Measurements from ENCODE around the gene B3GALNT2.

The B3GALNT2 gene

DNA sequence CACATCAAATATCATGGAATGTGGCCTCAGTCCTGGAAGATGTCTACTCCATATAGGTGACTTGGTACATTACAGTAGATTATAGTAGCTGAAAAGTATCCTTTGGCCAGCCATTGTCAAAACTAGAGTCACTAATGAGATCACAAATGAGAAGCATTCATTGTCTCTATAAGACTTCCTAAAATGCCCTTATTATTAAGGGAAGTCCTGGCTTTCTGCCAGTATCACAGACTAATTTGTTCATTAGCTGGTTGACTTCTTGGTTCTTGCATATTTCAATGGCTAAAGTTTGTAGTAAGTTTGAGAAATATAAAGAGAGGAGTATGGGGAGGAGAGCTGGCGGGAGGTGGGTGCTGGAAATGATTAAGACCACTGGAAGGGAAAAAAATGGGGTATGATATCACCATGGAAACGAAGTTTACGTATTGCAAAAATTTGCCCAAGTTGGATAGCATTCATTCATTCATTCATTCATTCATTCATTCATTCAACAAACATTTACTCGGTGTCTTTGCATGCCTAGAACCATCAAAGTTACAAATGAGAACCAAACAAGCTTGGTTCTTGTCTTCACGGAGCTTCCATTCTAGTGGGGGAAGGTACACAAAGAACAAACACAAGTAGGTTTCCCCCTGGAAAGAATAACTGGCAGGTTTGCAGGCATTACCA is 11.7 kb upstream of the B3GALNT2 start:
- Mint-ChIP-seq H3K36me3 (ENCODE audit: low read depth) (no peaks in the 10 kb centered on the region), H3K4me3 (no peak overlapping the region), H3K27me3 (ENCODE audit: low read depth) (peaks cover 14% of the 10 kb centered on the region), H3K4me1 (ENCODE audit: low read depth) (no peaks in the 10 kb centered on the region), H3K27ac (no peak overlapping the region), H3K9me3 (no peaks in the 10 kb centered on the region)
- no peak for DNase-seq (ENCODE audit: low spot score)

DNA sequence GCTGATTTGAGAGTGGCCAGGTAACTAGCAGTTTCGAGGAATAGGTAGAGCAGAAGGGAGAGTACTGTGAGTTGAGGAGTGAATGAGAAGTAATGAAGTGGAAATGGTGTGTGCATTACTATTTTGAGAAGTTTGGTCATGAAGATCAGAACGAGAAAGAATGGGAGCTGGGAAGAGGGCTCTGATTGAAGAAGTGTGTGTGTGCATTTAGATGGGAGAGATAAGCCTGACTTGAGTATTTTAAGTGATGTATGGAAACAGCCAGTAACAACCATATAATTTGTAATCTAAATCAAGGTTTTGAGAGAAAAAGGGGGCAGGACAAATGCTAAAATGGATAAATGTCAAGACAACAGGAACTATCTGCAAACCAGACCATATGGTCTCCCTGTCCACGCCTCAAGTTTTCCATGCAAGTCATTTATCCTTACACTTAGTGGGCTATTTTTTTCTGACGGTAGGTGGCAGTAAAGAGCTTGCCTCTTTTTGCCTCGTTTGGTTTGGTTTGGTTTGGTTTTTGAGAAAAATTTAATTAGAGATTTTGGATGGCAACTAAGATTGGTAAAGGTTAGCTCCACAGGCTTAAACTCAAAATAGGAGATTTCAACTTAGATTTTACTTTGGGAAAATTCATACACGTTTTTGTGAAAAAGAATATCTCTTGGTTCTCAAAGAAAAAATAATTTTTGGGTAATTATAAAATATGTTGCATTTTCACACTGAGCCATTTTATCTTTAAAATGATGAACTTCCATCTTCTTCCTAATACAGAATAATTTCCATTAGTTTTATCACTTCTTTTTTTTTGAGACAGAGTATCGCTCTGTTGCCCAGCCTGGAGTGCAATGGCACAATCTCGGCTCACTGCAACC is 9.5 kb upstream of the B3GALNT2 start:
- Mint-ChIP-seq H3K4me3 (no peak overlapping the region), H3K27ac (no peak overlapping the region), H3K4me1 (ENCODE audit: low read depth) (no peaks in the 10 kb centered on the region), H3K27me3 (ENCODE audit: low read depth) (peaks cover 16% of the 10 kb centered on the region), H3K9me3 (no peaks in the 10 kb centered on the region), H3K36me3 (ENCODE audit: low read depth) (no peaks in the 10 kb centered on the region)
- DNase-seq (ENCODE audit: low spot score), result peak; percentile 29

DNA sequence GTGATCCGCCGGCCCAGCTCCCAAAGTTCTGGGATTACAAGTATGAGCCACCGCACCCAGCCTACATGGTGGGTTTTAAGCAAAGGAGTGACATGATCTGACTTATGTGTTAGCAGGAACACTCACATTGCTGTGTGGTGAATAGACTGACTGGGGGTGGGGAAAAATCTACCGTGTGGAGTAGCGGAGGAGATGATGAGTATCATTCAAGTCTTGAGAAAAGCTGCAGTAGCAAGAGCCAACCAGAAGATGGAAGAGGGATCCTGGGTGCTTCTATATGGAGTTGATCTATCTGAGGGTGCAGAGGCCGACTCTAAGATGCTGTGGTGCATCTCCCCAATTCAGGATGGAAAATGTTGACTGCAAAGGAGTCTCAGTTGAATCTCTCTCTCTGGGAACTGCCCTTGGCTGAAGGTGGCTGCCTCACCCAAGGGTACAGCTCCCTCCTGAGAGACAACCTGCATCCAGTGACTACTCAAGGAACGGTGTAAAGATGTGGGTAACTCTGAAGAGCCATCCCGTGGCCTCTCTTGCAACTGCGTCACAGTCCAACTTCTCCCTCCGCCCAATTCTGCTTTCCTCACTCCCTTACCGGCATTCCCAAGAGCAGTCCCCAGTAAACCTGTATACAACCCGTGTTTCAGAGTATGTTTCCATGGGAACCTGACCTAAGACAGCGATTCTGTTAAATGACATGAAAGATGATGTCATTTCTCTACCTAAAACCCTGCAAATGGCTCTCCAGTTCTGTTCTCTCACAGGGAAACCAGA is 7.4 kb upstream of the B3GALNT2 start:
- Mint-ChIP-seq H3K36me3 (ENCODE audit: low read depth) (no peaks in the 10 kb centered on the region), H3K4me3 (no peak overlapping the region), H3K27me3 (ENCODE audit: low read depth) (peaks cover 13% of the 10 kb centered on the region), H3K9me3 (no peaks in the 10 kb centered on the region), H3K4me1 (ENCODE audit: low read depth) (no peaks in the 10 kb centered on the region), H3K27ac (no peak overlapping the region)
- DNase-seq (ENCODE audit: low spot score), result no peak

DNA sequence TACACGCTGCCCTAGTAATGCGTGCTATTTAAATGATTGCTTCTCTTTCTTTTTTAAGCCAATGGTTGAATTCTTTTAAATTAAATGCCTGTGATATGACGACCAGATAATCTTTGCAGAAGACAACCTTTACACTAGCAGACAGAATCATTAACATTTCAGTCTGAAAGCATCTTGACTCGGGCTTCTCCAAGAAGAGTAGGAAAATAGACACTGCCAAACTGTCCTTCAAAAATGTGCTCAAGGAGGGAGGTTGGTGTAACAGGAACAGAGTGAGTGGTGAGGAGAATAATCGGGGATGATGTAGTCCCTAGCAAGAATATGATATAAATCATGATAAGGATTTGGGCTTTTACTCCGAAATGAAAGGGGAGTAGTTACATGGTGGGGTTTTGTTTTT is 6.6 kb upstream of the B3GALNT2 start:
- Mint-ChIP-seq H3K9me3 (no peaks in the 10 kb centered on the region), H3K4me1 (ENCODE audit: low read depth) (peaks cover 3% of the 10 kb centered on the region), H3K27me3 (ENCODE audit: low read depth) (peaks cover 10% of the 10 kb centered on the region), H3K4me3 (no peak overlapping the region), H3K36me3 (ENCODE audit: low read depth) (no peaks in the 10 kb centered on the region), H3K27ac (no peak overlapping the region)
- DNase-seq (ENCODE audit: low spot score), result no peak

DNA sequence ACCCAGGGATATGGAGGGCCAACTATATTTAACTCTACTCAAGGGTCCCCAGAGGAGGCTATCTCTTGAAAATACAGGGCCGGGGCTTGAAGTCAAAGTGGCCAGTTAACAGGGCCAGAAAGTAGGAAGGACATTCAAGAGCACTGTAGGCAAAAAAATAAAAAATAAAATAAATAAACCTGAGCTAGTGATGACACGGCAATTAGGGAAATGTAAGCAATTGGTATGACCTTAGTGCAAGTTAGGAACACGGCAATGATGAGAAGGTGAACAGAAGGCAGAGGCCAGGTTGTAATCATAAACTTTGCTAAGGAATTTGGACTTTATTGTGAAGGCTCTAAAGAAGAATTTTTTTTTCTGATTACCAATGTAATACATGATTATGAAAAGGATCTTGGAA is 3.4 kb upstream of the B3GALNT2 start:
- no peak for DNase-seq (ENCODE audit: low spot score)
- H3K36me3 Mint-ChIP-seq (ENCODE audit: low read depth), result no peaks in the 10 kb centered on the region
- no peaks in the 10 kb centered on the region for H3K9me3 Mint-ChIP-seq
- H3K4me3 Mint-ChIP-seq, result no peak overlapping the region
- H3K27ac Mint-ChIP-seq, result no peak overlapping the region
- peaks cover 8% of the 10 kb centered on the region for H3K27me3 Mint-ChIP-seq (ENCODE audit: low read depth)
- H3K4me1 Mint-ChIP-seq (ENCODE audit: low read depth), result peaks cover 12% of the 10 kb centered on the region

DNA sequence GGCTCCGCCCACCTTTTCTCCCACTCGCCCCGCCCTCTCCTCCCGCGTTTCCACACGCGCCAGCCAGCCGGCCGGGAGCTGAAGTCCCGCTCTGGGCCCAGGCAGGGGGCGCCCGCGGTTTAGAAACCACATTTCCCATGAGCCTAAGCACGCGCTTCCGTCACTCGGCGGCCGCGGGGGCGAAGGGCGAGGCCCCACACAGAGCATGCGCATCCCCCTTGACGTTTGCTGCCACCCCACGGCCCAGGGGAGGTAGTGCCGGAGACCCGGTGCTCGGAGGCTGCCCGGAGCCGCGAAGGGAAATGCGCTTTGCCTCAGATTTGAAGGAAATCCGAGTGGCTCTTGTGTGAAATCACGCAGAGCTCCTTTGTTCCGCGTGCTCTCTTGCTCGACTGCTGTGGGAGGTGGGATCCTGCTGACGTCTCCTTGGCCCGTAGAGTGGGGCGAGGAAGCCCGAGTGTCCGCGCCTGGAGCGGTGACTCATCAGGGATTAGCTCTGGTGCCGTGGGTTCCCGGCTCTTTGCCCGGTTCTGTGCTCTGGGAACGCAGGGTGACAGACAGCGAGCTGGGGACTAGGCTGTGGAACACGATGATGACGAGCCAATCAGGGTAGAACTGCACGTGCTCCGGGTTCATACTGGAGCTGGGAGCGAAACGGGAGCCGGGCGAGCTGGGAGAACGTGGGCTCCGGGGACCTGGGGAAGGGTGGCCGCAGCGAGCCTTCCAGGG is 406 bp upstream of the B3GALNT2 start:
- H3K27me3 Mint-ChIP-seq (ENCODE audit: low read depth), result peaks cover 6% of the 10 kb centered on the region
- H3K27ac Mint-ChIP-seq, result peak overlapping the region; percentile 92
- H3K4me1 Mint-ChIP-seq (ENCODE audit: low read depth), result peaks cover 24% of the 10 kb centered on the region
- no peaks in the 10 kb centered on the region for H3K9me3 Mint-ChIP-seq
- peak overlapping the region; percentile 88 for H3K4me3 Mint-ChIP-seq
- DNase-seq (ENCODE audit: low spot score), result peak; percentile 98
- H3K36me3 Mint-ChIP-seq (ENCODE audit: low read depth), result peaks cover 3% of the 10 kb centered on the region

DNA sequence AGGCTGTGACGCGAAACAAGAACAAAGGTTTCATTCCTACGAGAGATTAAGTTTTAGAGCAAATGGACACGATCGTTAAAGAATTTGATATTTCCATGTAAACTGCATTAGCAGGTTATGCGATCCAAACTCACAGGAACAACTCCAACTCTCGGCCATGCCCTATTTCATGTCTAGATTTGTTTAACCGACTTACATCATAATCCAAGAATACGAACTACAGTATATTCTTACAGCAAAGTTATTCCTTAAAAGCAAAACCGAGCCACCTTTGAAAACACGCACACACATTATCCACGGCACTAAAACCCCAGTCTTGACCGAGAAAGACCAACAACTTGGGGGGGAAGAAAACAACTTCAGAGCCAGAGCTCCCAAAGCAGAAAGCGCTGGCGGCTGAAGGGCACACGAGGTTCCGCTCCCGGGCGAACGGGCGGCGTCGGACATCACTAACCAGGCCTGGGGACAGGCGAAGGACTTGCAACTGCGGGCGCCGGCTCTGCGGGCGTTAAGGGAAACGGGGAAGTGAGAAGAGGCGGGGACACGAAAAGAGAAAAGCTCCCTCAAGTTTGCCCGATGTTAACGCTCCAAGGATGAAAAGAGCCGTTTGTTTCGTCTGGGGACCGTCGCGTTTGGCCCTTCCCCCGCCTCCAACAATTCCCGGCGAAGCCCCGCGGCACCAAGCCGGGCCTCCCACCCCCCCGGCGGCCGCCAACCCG is 690 bp downstream of the B3GALNT2 start:
- Mint-ChIP-seq H3K36me3 (ENCODE audit: low read depth) (peaks cover 3% of the 10 kb centered on the region), H3K4me1 (ENCODE audit: low read depth) (peaks cover 24% of the 10 kb centered on the region), H3K27ac (peak overlapping the region; percentile 65), H3K27me3 (ENCODE audit: low read depth) (peaks cover 4% of the 10 kb centered on the region), H3K4me3 (peak overlapping the region; percentile 88), H3K9me3 (no peaks in the 10 kb centered on the region)
- peak; percentile 15 for DNase-seq (ENCODE audit: low spot score)

DNA sequence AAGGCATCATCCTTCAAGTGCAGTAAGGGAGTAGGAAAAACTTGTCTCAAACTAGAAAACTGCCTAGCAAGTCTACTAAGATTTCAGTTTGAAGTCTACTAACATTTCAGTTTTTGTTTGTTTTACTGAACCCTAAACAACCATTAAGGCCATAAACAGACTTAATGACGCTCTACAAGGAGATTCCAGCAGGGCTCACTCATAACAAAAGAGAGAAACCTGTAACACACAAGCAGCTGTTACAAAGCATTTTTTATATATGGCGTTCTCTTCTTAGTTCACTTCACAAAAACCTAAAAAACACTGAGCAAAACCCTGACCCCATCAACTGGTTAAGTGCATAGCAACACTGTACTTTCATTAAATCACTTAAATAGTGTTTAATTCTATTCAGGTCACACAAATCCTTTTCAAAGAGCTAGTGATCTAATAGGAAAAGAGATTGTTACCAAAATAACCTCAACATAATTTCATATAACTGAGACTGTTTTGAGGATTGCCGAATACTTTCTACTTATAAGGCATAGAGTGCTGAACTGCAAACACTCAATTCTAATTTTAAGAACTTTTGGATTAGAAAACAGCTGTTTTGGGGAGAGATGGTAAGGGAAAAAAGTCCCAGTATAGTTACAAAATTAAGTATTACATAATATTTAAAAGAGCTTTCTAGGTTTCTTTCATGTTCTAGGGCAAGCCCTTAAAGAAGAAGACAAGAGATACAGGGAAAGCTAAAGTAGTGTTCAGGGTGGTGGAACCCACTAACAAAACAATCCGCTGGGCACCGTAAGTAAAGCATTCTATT is 1.4 kb downstream of the B3GALNT2 start:
- DNase-seq (ENCODE audit: low spot score), result no peak
- Mint-ChIP-seq H3K27ac (peak overlapping the region; percentile 65), H3K4me3 (peak overlapping the region; percentile 88), H3K9me3 (no peaks in the 10 kb centered on the region), H3K4me1 (ENCODE audit: low read depth) (peaks cover 24% of the 10 kb centered on the region), H3K27me3 (ENCODE audit: low read depth) (peaks cover 4% of the 10 kb centered on the region), H3K36me3 (ENCODE audit: low read depth) (peaks cover 3% of the 10 kb centered on the region)

DNA sequence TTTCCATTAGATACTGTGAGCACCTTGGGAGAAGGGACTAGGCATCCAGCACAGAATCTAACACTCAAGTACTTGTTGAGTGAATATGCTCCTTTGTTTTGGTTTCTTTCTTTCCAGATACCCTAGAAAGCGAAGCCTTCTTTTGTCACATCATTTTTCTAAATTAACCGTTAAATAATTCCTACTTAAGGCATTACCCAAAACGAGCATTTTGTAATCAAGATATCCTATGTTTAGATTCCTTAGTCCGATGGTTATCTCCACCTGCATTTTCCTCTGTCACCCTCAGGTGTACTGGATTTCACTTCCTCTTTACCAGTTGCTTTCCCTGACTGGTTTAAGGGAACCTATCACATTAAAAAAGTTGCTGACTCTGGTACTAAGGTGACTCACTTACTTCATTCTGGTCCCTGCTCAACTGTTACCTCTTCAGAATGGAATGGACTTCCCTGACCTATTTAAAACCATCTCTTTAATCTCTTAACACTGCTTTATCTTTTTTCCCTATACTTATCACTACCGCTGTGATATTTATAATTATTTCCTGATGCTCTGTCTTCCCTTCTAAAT is 3.2 kb downstream of the B3GALNT2 start:
- H3K4me3 Mint-ChIP-seq, result no peak overlapping the region
- H3K36me3 Mint-ChIP-seq (ENCODE audit: low read depth), result peaks cover 3% of the 10 kb centered on the region
- no peak for DNase-seq (ENCODE audit: low spot score)
- peaks cover 4% of the 10 kb centered on the region for H3K27me3 Mint-ChIP-seq (ENCODE audit: low read depth)
- no peaks in the 10 kb centered on the region for H3K9me3 Mint-ChIP-seq
- H3K4me1 Mint-ChIP-seq (ENCODE audit: low read depth), result peaks cover 21% of the 10 kb centered on the region
- no peak overlapping the region for H3K27ac Mint-ChIP-seq

DNA sequence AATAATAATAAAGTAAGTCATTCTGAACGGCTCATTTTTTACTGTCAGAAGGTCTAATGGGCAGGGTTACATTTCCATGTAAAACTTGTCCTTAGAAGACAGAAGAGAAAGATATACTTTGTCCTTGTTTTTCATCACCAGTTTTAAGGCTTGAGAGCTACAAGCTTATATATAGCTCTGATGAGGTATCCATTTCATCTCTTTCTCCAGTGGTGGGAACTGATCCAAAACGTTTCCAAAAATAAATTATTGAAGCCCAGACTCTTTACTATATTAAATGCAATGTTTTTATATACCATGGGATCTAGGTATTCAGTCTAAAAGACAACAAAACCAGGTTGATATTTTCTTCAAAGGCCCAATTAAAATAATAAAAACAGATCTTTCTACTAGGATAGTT is 8.7 kb downstream of the B3GALNT2 start:
- Mint-ChIP-seq H3K36me3 (ENCODE audit: low read depth) (peaks cover 13% of the 10 kb centered on the region), H3K27me3 (ENCODE audit: low read depth) (peaks cover 2% of the 10 kb centered on the region), H3K27ac (no peak overlapping the region), H3K4me3 (no peak overlapping the region), H3K9me3 (no peaks in the 10 kb centered on the region), H3K4me1 (ENCODE audit: low read depth) (peaks cover 20% of the 10 kb centered on the region)
- DNase-seq (ENCODE audit: low spot score), result no peak

DNA sequence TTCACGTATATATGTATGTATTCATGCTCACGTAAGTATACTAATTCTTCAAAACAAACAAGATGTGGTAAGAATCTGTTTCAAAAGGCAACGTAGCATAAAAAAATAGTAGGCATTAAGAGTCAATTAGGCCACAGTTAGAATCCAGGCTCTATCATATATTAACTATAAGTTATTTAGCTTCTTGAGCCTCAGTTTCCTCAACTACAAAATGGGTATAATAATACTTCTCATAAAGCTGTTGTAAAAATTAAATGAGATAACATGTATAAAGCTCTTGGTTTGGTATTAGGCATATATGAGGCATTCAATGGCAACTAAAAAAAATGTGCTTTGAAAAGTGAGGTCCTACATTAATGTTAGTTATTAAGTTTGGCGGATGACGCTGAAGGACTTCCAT is 9.2 kb downstream of the B3GALNT2 start:
- peaks cover 11% of the 10 kb centered on the region for H3K36me3 Mint-ChIP-seq (ENCODE audit: low read depth)
- H3K27me3 Mint-ChIP-seq (ENCODE audit: low read depth), result peaks cover 2% of the 10 kb centered on the region
- peaks cover 17% of the 10 kb centered on the region for H3K4me1 Mint-ChIP-seq (ENCODE audit: low read depth)
- H3K4me3 Mint-ChIP-seq, result no peak overlapping the region
- no peak for DNase-seq (ENCODE audit: low spot score)
- no peaks in the 10 kb centered on the region for H3K9me3 Mint-ChIP-seq
- H3K27ac Mint-ChIP-seq, result no peak overlapping the region

DNA sequence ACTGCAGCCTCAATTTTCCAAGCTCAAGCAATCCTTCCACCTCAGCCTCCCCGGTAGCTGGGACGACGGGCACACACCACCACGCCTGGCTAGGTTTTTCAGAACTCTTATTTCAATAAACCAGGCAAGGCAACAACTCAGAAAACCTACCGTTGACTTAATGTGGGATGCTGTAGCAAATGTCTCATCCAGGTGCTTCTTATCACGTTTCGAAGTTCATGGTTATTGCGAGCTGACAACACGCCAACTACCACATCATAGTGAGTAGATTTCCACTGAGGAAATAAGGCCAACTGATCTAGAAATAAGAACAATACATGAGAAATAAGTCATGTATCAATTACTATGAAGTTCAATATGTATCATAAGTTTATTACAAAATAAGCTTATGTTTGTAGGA is 9.7 kb downstream of the B3GALNT2 start:
- DNase-seq (ENCODE audit: low spot score), result no peak
- Mint-ChIP-seq H3K4me3 (no peak overlapping the region), H3K27me3 (ENCODE audit: low read depth) (peaks cover 2% of the 10 kb centered on the region), H3K4me1 (ENCODE audit: low read depth) (peaks cover 17% of the 10 kb centered on the region), H3K36me3 (ENCODE audit: low read depth) (peaks cover 11% of the 10 kb centered on the region), H3K27ac (no peak overlapping the region), H3K9me3 (no peaks in the 10 kb centered on the region)
